NCI-H82 treated with DMSO at 0.1 percent for 48 hours (cell line): ENCODE results near the gene FMNL2.

Experiments
- DNase-seq: peaks from one replicate; lab custom pipeline; 2025; ENCODE audit not compliant: unreplicated experiment; lab: John Stamatoyannopoulos, UW

Gene FMNL2

GRCh38 chr2:152569186-152569585 lies 234.2 kb downstream of the FMNL2 start:
- DNase-seq, result no peak

GRCh38 chr2:152571048-152571766 lies 236.2 kb downstream of the FMNL2 start:
- no peak for DNase-seq

GRCh38 chr2:152572031-152572430 lies 237.1 kb downstream of the FMNL2 start:
- no peak for DNase-seq

- no peak for DNase-seq
Measured at GRCh38 chr2:152573168-152573567, 238.2 kb downstream of the FMNL2 start.

GRCh38 chr2:152577579-152577978 lies 242.6 kb downstream of the FMNL2 start:
- no peak for DNase-seq

GRCh38 chr2:152578573-152578972 lies 243.6 kb downstream of the FMNL2 start:
- no peak for DNase-seq

GRCh38 chr2:152580714-152581113 lies 245.7 kb downstream of the FMNL2 start:
- no peak for DNase-seq

GRCh38 chr2:152581360-152581759 lies 246.4 kb downstream of the FMNL2 start:
- DNase-seq, result peak; percentile 64

- DNase-seq, result peak; percentile 83
Measured at GRCh38 chr2:152582081-152582480, 247.1 kb downstream of the FMNL2 start.

GRCh38 chr2:152583512-152584229 lies 248.7 kb downstream of the FMNL2 start:
- DNase-seq, result no peak

GRCh38 chr2:152584301-152584700 lies 249.3 kb downstream of the FMNL2 start:
- DNase-seq, result peak; percentile 38

GRCh38 chr2:152585830-152586484 lies 251.0 kb downstream of the FMNL2 start:
- no peak for DNase-seq

- DNase-seq, result no peak
Measured at GRCh38 chr2:152587187-152587947, 252.4 kb downstream of the FMNL2 start.

GRCh38 chr2:152588998-152589397 lies 254.0 kb downstream of the FMNL2 start:
- no peak for DNase-seq

GRCh38 chr2:152594022-152594766 lies 259.2 kb downstream of the FMNL2 start:
- DNase-seq, result no peak

- DNase-seq, result no peak
Measured at GRCh38 chr2:152594792-152595191, 259.8 kb downstream of the FMNL2 start.

- DNase-seq, result no peak
Measured at GRCh38 chr2:152598975-152599759, 264.2 kb downstream of the FMNL2 start.

GRCh38 chr2:152600051-152600657 lies 265.2 kb downstream of the FMNL2 start:
- DNase-seq, result no peak

- no peak for DNase-seq
Measured at GRCh38 chr2:152600697-152601096, 265.7 kb downstream of the FMNL2 start.
